ENCODE data around the gene UPK1A. TPM values are rescaled to one million over a fixed set of nuclear protein-coding genes. Genes with fewer than 3 reads are reported as not detected.
"Not testable (repeated sequence)": the region's sequence is repeated elsewhere in the genome, so short reads cannot be mapped to it uniquely, and the experiment has no call there.

Gene UPK1A
- polyA plus RNA-seq, 1 donor: 0.04 TPM

DNA sequence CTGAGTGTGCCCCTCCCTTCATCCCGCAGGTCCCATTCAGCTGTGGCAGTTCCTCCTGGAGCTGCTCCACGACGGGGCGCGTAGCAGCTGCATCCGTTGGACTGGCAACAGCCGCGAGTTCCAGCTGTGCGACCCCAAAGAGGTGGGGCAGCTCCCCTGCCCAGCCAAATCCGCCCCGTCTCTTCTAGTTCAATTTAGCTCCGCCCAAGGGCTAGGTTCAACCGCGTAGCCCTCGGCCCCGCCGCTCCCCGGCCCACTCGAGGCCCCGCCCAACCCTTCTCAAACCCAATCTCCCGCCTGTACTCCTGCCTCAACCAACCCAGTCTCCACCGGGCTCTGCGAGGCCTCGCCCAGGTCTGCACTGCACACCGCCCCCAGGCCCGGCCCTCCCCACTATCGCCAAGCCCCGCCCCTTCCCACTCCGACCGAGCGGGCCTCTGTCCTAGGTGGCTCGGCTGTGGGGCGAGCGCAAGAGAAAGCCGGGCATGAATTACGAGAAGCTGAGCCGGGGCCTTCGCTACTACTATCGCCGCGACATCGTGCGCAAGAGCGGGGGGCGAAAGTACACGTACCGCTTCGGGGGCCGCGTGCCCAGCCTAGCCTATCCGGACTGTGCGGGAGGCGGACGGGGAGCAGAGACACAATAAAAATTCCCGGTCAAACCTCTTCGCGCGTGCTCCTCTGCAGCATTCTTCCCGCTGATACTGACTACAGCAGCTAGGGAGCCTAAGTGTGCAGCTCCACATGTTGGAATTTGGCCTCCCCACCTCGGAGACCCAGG is 21.9 kb upstream of the UPK1A start:
- Histone ChIP-seq H3K4me3 (ENCODE audit: low read length) (peak overlapping the region; percentile 73), H3K27me3 (ENCODE audit: control insufficient read depth, insufficient read depth, low read length) (peaks cover 7% of the 10 kb centered on the region), H3K4me1 (ENCODE audit: control insufficient read depth, insufficient read depth, low read length) (peaks cover 27% of the 10 kb centered on the region), H3K36me3 (ENCODE audit: control insufficient read depth, insufficient read depth, low read length) (no peaks in the 10 kb centered on the region), H3K9me3 (ENCODE audit: control insufficient read depth, low read depth, low read length) (no peaks in the 10 kb centered on the region), H3K27ac (ENCODE audit: low read length) (peak overlapping the region; percentile 99)
- no CpG with 5 or more reads among the region's 60 CpGs for WGBS (ENCODE audit: insufficient coverage, low lambda C conversion rate)
- peak; percentile 96 to 98 for DNase-seq

DNA sequence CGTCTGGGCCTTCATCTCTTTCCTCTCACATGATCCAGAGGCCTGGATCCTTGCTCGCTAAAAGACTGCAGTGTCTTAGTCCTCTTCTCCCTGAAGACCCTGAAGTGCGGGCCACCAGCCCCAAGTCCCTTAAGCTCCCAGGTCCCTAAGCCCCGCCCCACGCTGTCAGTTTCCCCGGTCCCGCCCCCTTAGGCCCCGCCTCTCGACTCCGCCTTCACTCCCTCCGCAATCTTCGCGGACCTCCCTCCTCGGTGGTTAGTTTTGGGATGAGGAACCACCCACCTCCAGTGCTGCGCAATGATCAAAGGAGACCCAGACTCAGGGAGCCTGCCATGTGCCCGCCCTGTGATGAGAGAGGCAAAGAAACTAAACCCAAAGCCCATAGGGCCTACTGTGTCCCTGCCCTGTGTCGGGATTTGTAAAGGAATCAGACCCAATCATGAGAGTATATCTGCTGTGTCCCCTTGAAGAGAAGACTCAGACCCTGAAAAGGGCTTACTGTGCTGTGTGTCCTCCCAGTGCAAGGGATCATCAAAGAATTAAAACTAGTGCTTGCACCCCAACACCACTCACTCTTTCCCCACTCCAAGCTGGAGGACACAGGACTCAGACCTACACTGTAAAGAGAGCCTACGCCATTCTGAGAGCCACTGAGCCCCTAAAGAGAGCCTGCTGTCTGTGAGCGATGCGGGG is 21.2 kb upstream of the UPK1A start:
- H3K4me3 ChIP-seq (ENCODE audit: low read length): peak overlapping the region; percentile 73
- peak overlapping the region; percentile 99 for H3K27ac ChIP-seq (ENCODE audit: low read length)
- H3K27me3 ChIP-seq (ENCODE audit: control insufficient read depth, insufficient read depth, low read length): peaks cover 7% of the 10 kb centered on the region
- no peak for DNase-seq
- no peaks in the 10 kb centered on the region for H3K36me3 ChIP-seq (ENCODE audit: control insufficient read depth, insufficient read depth, low read length)
- peaks cover 27% of the 10 kb centered on the region for H3K4me1 ChIP-seq (ENCODE audit: control insufficient read depth, insufficient read depth, low read length)
- H3K9me3 ChIP-seq (ENCODE audit: control insufficient read depth, low read depth, low read length): no peaks in the 10 kb centered on the region
- WGBS (ENCODE audit: insufficient coverage, low lambda C conversion rate): no CpG with 5 or more reads among the region's 20 CpGs

- no peaks in the 10 kb centered on the region for H3K9me3 ChIP-seq (ENCODE audit: control insufficient read depth, low read depth, low read length)
- H3K4me3 ChIP-seq (ENCODE audit: low read length): no peak overlapping the region
- no peak for DNase-seq
- peaks cover 4% of the 10 kb centered on the region for H3K36me3 ChIP-seq (ENCODE audit: control insufficient read depth, insufficient read depth, low read length)
- H3K27ac ChIP-seq (ENCODE audit: low read length): no peak overlapping the region
- H3K4me1 ChIP-seq (ENCODE audit: control insufficient read depth, insufficient read depth, low read length): peaks cover 27% of the 10 kb centered on the region
- no CpG with 5 or more reads among the region's 7 CpGs for WGBS (ENCODE audit: insufficient coverage, low lambda C conversion rate)
- H3K27me3 ChIP-seq (ENCODE audit: control insufficient read depth, insufficient read depth, low read length): peaks cover 7% of the 10 kb centered on the region
Measured at GRCh38 chr19:35645680-35646511, 20.4 kb upstream of the UPK1A start.

DNA sequence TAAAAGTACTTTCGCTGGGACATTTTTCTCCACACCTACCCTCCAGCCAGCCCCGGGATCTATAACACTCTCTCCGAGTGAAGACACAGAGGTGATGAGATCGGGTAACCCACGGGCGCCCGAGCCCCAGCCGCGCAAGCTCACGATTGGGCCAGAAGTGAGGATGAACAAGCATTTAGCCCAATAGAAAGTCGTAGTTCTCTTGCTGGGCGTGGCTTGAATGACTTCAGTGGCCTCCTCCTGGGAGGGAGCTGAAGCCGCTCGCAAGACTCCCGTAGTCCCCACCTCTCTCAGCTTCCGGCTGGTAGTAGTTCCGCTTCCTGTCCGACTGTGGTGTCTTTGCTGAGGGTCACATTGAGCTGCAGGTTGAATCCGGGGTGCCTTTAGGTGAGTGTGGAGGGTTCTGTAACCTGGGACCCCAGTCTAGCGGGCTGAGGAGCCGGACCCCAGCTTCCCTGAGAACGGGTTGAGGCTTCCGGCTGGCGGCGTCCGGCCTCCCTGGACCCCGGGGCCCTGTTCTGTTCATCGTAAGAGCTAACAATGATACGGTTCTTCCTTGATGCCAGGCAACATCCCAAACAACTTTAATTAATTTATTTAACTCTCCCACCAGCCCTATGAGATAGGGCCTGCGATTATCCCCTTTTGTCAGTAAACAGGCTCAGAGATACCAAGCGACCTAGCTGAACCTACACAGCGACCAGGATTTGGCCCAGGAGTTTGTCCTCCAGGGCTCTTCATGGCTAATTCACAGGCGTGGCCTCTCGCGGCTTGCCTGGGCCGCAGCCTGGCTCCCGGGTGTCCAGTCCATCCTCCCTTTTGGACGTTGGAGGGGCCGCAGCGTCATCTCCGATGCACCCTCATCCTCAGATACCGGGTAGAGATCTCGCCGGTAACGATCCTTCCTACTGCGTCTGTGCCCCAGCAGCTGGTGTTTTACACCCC is 18.0 kb upstream of the UPK1A start, which contains the start of gene COX6B1:
TSS of gene COX6B1 (plus strand) at position 307 of the 945 bp plus-strand sequence. CDS start 2,921 bp downstream, outside the sequence.
- H3K27me3 ChIP-seq (ENCODE audit: control insufficient read depth, insufficient read depth, low read length): no peaks in the 10 kb centered on the region
- H3K4me1 ChIP-seq (ENCODE audit: control insufficient read depth, insufficient read depth, low read length): peaks cover 10% of the 10 kb centered on the region
- H3K36me3 ChIP-seq (ENCODE audit: control insufficient read depth, insufficient read depth, low read length): peaks cover 15% of the 10 kb centered on the region
- WGBS (ENCODE audit: insufficient coverage, low lambda C conversion rate): no CpG with 5 or more reads among the region's 46 CpGs
- H3K9me3 ChIP-seq (ENCODE audit: control insufficient read depth, low read depth, low read length): no peaks in the 10 kb centered on the region
- H3K4me3 ChIP-seq (ENCODE audit: low read length): peak within 1 kb of the TSS; percentile 73
- peak; percentile 95 to 98 for DNase-seq
- peak within 1 kb of the TSS; percentile 55 for H3K27ac ChIP-seq (ENCODE audit: low read length)

DNA sequence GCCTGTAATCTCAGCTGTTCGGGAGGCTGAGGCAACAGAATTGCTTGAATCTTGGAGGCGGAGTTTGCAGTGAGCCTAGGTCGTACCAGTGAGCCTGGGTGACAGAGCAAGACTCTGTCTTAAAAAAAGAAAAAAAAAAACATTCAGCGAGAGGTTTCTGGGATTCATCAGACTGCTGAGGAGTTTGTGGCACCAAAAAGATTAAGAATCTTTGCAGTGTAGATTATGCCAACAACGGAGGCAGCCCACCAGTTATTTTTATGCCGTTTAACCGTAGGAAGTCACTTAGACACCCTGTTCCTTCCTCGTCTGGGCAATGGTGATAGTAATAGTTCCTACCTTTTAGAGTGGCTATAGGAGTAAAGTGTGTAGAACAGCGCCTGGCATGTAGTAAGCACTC is 15.7 kb upstream of the UPK1A start:
- Histone ChIP-seq H3K27me3 (ENCODE audit: control insufficient read depth, insufficient read depth, low read length) (no peaks in the 10 kb centered on the region), H3K36me3 (ENCODE audit: control insufficient read depth, insufficient read depth, low read length) (peaks cover 28% of the 10 kb centered on the region), H3K4me3 (ENCODE audit: low read length) (no peak overlapping the region), H3K9me3 (ENCODE audit: control insufficient read depth, low read depth, low read length) (no peaks in the 10 kb centered on the region), H3K27ac (ENCODE audit: low read length) (no peak overlapping the region), H3K4me1 (ENCODE audit: control insufficient read depth, insufficient read depth, low read length) (peaks cover 3% of the 10 kb centered on the region)
- WGBS (ENCODE audit: insufficient coverage, low lambda C conversion rate): no CpG with 5 or more reads among the region's 9 CpGs
- DNase-seq: no peak

- H3K4me3 ChIP-seq (ENCODE audit: low read length); DNase-seq; H3K27me3 ChIP-seq (ENCODE audit: control insufficient read depth, insufficient read depth, low read length); H3K4me1 ChIP-seq (ENCODE audit: control insufficient read depth, insufficient read depth, low read length); H3K9me3 ChIP-seq (ENCODE audit: control insufficient read depth, low read depth, low read length); H3K27ac ChIP-seq (ENCODE audit: low read length): not testable (repeated sequence)
- 100% methylated on average over 1 of the region's 6 CpGs for WGBS (ENCODE audit: insufficient coverage, low lambda C conversion rate)
- peaks cover 56% of the 10 kb centered on the region for H3K36me3 ChIP-seq (ENCODE audit: control insufficient read depth, insufficient read depth, low read length)
Measured at GRCh38 chr19:35654828-35655227, 11.5 kb upstream of the UPK1A start.

DNA sequence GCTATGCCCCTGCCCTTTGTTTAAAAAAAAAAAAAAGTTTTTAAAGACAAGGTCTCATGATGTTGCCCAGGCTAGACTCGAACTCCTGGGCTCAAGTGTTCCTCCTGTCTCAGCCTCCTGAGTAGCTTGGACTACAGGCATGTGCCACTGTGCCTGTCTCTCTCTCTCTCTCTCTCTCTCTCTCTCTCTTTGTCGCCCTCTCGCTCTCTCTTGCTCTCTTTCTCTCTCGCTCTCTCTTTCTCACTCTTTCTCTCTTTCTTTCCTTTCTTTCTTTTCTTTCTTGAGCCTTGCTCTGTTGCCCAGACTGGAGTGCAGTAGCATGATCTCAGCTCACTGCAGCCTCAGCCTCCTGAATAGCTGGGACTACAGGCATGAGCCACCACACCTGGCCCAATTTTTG is 10.7 kb upstream of the UPK1A start:
- DNase-seq: no peak
- Histone ChIP-seq H3K4me1 (ENCODE audit: control insufficient read depth, insufficient read depth, low read length) (no peaks in the 10 kb centered on the region), H3K27me3 (ENCODE audit: control insufficient read depth, insufficient read depth, low read length) (no peaks in the 10 kb centered on the region), H3K27ac (ENCODE audit: low read length) (no peak overlapping the region), H3K4me3 (ENCODE audit: low read length) (no peak overlapping the region), H3K9me3 (ENCODE audit: control insufficient read depth, low read depth, low read length) (no peaks in the 10 kb centered on the region), H3K36me3 (ENCODE audit: control insufficient read depth, insufficient read depth, low read length) (peaks cover 57% of the 10 kb centered on the region)
- 96% methylated on average over 4 of the region's 4 CpGs for WGBS (ENCODE audit: insufficient coverage, low lambda C conversion rate)

GRCh38 chr19:35656700-35657099 is 9.6 kb upstream of the UPK1A start:
- Histone ChIP-seq H3K36me3 (ENCODE audit: control insufficient read depth, insufficient read depth, low read length) (peaks cover 47% of the 10 kb centered on the region), H3K9me3 (ENCODE audit: control insufficient read depth, low read depth, low read length) (no peaks in the 10 kb centered on the region), H3K27ac (ENCODE audit: low read length) (no peak overlapping the region), H3K27me3 (ENCODE audit: control insufficient read depth, insufficient read depth, low read length) (no peaks in the 10 kb centered on the region), H3K4me3 (ENCODE audit: low read length) (no peak overlapping the region), H3K4me1 (ENCODE audit: control insufficient read depth, insufficient read depth, low read length) (no peaks in the 10 kb centered on the region)
- DNase-seq: no peak
- no CpG with 5 or more reads among the region's 6 CpGs for WGBS (ENCODE audit: insufficient coverage, low lambda C conversion rate)

GRCh38 chr19:35657904-35658700 is 8.2 kb upstream of the UPK1A start:
- no CpG with 5 or more reads among the region's 15 CpGs for WGBS (ENCODE audit: insufficient coverage, low lambda C conversion rate)
- Histone ChIP-seq H3K27ac (ENCODE audit: low read length) (no peak overlapping the region), H3K4me3 (ENCODE audit: low read length) (no peak overlapping the region), H3K27me3 (ENCODE audit: control insufficient read depth, insufficient read depth, low read length) (no peaks in the 10 kb centered on the region), H3K4me1 (ENCODE audit: control insufficient read depth, insufficient read depth, low read length) (no peaks in the 10 kb centered on the region), H3K9me3 (ENCODE audit: control insufficient read depth, low read depth, low read length) (no peaks in the 10 kb centered on the region), H3K36me3 (ENCODE audit: control insufficient read depth, insufficient read depth, low read length) (peaks cover 42% of the 10 kb centered on the region)
- DNase-seq: no peak

All from large intestine (tissue), 3 donors.